ENCODE data around the gene DLG2. TPM values are rescaled to one million over a fixed set of nuclear protein-coding genes. Genes with fewer than 3 reads are reported as not detected.
"Not testable (repeated sequence)": the region's sequence is repeated elsewhere in the genome, so short reads cannot be mapped to it uniquely, and the experiment has no call there.

DLG2 gene
- total RNA-seq, 1 donor from 2014 or later, result 6.3 TPM

GRCh38 chr11:85438328-85438727, 188.8 kb downstream of the DLG2 start:
- ATAC-seq, result no peak

GRCh38 chr11:85431319-85431718, 195.8 kb downstream of the DLG2 start:
- ATAC-seq, result no peak

- no peak for ATAC-seq
These were observed 203.3 kb downstream of the DLG2 start for GRCh38 chr11:85423794-85424193.

GRCh38 chr11:85423316-85423715, 203.8 kb downstream of the DLG2 start:
- no peak for ATAC-seq

GRCh38 chr11:85414175-85414574, 213.0 kb downstream of the DLG2 start:
- no peak for ATAC-seq

GRCh38 chr11:85407648-85408047, 219.5 kb downstream of the DLG2 start:
- no peak for ATAC-seq

- no peak for ATAC-seq
These were observed 220.3 kb downstream of the DLG2 start for GRCh38 chr11:85406841-85407240.

GRCh38 chr11:85406316-85406715, 220.8 kb downstream of the DLG2 start:
- ATAC-seq, result no peak

- not testable (repeated sequence) for ATAC-seq
These were observed 231.6 kb downstream of the DLG2 start for GRCh38 chr11:85395515-85396055.

GRCh38 chr11:85394283-85394682, 232.9 kb downstream of the DLG2 start:
- ATAC-seq, result no peak

GRCh38 chr11:85391141-85391540, 236.0 kb downstream of the DLG2 start:
- no peak for ATAC-seq

GRCh38 chr11:85385547-85385946, 241.6 kb downstream of the DLG2 start:
- no peak for ATAC-seq

GRCh38 chr11:85385111-85385510, 242.0 kb downstream of the DLG2 start:
- ATAC-seq, result no peak

- no peak for ATAC-seq
These were observed 248.1 kb downstream of the DLG2 start for GRCh38 chr11:85379066-85379465.

- no peak for ATAC-seq
These were observed 249.2 kb downstream of the DLG2 start for GRCh38 chr11:85377901-85378300.

- ATAC-seq, result no peak
These were observed 267.3 kb downstream of the DLG2 start for GRCh38 chr11:85359859-85360258.

- no peak for ATAC-seq
These were observed 271.2 kb downstream of the DLG2 start for GRCh38 chr11:85355921-85356320.

- not testable (repeated sequence) for ATAC-seq
These were observed 277.6 kb downstream of the DLG2 start for GRCh38 chr11:85349539-85349938.

GRCh38 chr11:85348945-85349344, 278.2 kb downstream of the DLG2 start:
- no peak for ATAC-seq

GRCh38 chr11:85347291-85347690, 279.9 kb downstream of the DLG2 start:
- no peak for ATAC-seq

GRCh38 chr11:85346484-85346883, 280.7 kb downstream of the DLG2 start:
- no peak for ATAC-seq

- not testable (repeated sequence) for ATAC-seq
These were observed 286.3 kb downstream of the DLG2 start for GRCh38 chr11:85340846-85341245.

- no peak for ATAC-seq
These were observed 308.6 kb downstream of the DLG2 start for GRCh38 chr11:85318573-85318972.

GRCh38 chr11:85316967-85317366, 310.2 kb downstream of the DLG2 start:
- ATAC-seq, result peak; percentile 31

GRCh38 chr11:85313741-85314140, 313.4 kb downstream of the DLG2 start:
- no peak for ATAC-seq

Measured in esophagus mucosa (tissue), 1 donor.